Cardiac fibroblast (primary cell): ENCODE results near the gene ITIH2.
"Not testable (repeated sequence)": the region's sequence is repeated elsewhere in the genome, so short reads cannot be mapped to it uniquely, and the experiment has no call there.

ENCODE experiments used
- DNase-seq, 2 donors: peaks; one replicate each; pipeline versions ENCODE4 v3.0.0 to v3.0.0-alpha.2; 2010; ENCODE audit warnings: low read depth in 2 of 2
- H3K4me3 ChIP-seq, 2 donors: replicated peaks in 1 of 2; 1 replicate in 1 of 2; 2 replicates in 1 of 2; pipeline ENCODE4 v1.5.1; 2011; ENCODE audit warnings: low read depth in 2 of 2, low read length in 2 of 2, mild to moderate bottlenecking in 2 of 2, moderate library complexity in 1 of 2
- TF ChIP-seq, protein P1 (sequence below): IDR thresholded peaks from one replicate; pipeline ENCODE4 v1.5.1; 2011; ENCODE audit warnings: low read depth, mild to moderate bottlenecking, low read length, inconsistent platforms

The ITIH2 gene

GRCh38 chr10:7703140-7703539 lies at the start of gene ITIH2:
Gene ITIH2, plus strand, starts transcription at chr10:7703316. Its CDS starts 119 bp downstream, at chr10:7703435.
- TF ChIP-seq, protein P1, sequence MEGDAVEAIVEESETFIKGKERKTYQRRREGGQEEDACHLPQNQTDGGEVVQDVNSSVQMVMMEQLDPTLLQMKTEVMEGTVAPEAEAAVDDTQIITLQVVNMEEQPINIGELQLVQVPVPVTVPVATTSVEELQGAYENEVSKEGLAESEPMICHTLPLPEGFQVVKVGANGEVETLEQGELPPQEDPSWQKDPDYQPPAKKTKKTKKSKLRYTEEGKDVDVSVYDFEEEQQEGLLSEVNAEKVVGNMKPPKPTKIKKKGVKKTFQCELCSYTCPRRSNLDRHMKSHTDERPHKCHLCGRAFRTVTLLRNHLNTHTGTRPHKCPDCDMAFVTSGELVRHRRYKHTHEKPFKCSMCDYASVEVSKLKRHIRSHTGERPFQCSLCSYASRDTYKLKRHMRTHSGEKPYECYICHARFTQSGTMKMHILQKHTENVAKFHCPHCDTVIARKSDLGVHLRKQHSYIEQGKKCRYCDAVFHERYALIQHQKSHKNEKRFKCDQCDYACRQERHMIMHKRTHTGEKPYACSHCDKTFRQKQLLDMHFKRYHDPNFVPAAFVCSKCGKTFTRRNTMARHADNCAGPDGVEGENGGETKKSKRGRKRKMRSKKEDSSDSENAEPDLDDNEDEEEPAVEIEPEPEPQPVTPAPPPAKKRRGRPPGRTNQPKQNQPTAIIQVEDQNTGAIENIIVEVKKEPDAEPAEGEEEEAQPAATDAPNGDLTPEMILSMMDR, result no peak
- DNase-seq, result no peak
- no peak within 1 kb of the TSS for H3K4me3 ChIP-seq

GRCh38 chr10:7657079-7657478 lies 46.0 kb upstream of the ITIH2 start:
- DNase-seq, H3K4me3 ChIP-seq: not testable (repeated sequence)

DNA sequence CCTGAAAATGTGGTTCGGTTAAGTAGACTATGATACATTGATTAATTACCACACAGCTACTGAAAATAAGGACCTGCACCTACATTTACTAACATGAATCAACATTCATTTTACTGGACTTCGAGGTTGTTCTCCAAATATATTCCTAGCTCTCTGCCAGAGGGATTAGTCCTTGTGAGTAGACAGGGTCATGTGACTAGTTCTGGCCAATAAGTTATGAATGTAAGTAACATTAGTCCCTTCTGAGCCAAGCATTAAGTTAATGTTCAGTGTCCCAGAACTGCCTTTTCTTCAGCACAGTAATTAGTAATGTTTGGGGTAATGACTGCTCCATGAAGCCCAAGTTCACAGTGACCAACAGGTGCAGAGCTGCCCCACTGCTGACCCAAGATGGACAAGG lies 45.6 kb upstream of the ITIH2 start:
- TF ChIP-seq, protein P1, result no peak
- DNase-seq, result no peak
- H3K4me3 ChIP-seq, result no peak overlapping the region

GRCh38 chr10:7659560-7659959 lies 43.6 kb upstream of the ITIH2 start:
- no peak overlapping the region for H3K4me3 ChIP-seq
- TF ChIP-seq, protein P1, result no peak
- no peak for DNase-seq

DNA sequence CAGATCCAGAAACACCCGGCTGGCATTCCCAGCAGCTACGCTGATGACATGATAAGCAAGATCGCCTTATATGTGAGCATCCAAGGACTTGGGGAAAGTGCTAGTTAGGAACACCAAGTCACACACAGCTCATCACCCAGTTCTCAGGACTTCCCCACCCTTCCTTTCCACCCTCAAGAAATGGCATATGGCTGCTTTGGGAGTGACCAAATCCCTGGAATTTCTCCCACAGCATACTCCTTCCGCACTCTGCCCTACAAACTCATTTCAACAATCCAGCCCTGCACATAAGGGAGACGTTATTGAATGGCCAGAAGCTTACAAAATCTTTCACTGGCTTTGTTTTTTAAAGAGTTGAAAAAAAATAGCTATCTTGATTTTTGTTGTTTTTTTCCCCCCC lies 40.6 kb upstream of the ITIH2 start:
- no peak overlapping the region for H3K4me3 ChIP-seq
- TF ChIP-seq, protein P1, result no peak
- DNase-seq, result no peak

- TF ChIP-seq, protein P1, result no peak
These were observed 38.4 kb upstream of the ITIH2 start for GRCh38 chr10:7664707-7665106.

DNA sequence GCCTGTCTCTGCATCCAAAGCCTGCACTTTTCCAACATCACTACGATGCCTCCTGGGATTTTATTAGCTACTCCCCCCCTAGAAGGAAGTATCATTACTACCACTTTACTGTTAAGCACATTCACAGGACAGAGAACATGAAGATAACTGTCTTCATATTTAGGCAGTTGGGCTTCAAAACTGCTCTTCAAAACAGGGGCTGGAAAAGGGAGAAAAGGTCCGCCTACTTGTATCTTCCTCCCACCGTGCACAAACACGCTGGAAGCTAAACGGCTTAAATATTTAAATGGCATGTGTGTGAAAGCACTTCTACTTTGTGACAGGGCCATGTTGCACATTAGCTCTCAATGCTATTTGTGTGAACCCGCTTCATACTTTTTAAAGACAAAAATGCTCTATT lies 37.3 kb upstream of the ITIH2 start:
- TF ChIP-seq, protein P1, result no peak
- no peak overlapping the region for H3K4me3 ChIP-seq
- DNase-seq, result peak in 1 of 2 donors; percentile 2

More at GRCh38 chr10:7664707-7665106, 38.4 kb upstream of the ITIH2 start:
- no peak overlapping the region for H3K4me3 ChIP-seq
- DNase-seq, result no peak
